ENCODE data around the gene DUSP7.

The DUSP7 gene

GRCh38 chr3:52010431-52010830 lies 45.9 kb downstream of the DUSP7 start:
- TF ChIP-seq SIN3A (IDR thresholded peaks at IDR 0.05; ENCODE audit: borderline replicate concordance, insufficient read depth, low read length) (no peak), FOXP2 (optimal IDR thresholded peaks at IDR 0.05; ENCODE audit: borderline replicate concordance, extremely low read depth, extremely low read length, insufficient read depth) (no peak), POLR2AphosphoS5 (IDR thresholded peaks at IDR 0.05; ENCODE audit: low read depth, low read length) (no peak), REST (IDR thresholded peaks at IDR 0.05; ENCODE audit: insufficient read depth in 1 of 2, low read depth in 2 of 2, low read length in 2 of 2) (no peak), TAF1 (IDR thresholded peaks at IDR 0.05; ENCODE audit: borderline replicate concordance, insufficient read depth, low read length) (no peak)

- TF ChIP-seq REST (IDR thresholded peaks at IDR 0.05; ENCODE audit: insufficient read depth in 1 of 2, low read depth in 2 of 2, low read length in 2 of 2) (no peak), SIN3A (IDR thresholded peaks at IDR 0.05; ENCODE audit: borderline replicate concordance, insufficient read depth, low read length) (no peak), FOXP2 (optimal IDR thresholded peaks at IDR 0.05; ENCODE audit: borderline replicate concordance, extremely low read depth, extremely low read length, insufficient read depth) (no peak), TAF1 (IDR thresholded peaks at IDR 0.05; ENCODE audit: borderline replicate concordance, insufficient read depth, low read length) (no peak), POLR2AphosphoS5 (IDR thresholded peaks at IDR 0.05; ENCODE audit: low read depth, low read length) (no peak)
Measured at GRCh38 chr3:52007291-52007690, 49.1 kb downstream of the DUSP7 start.

GRCh38 chr3:52006820-52007133 lies 49.6 kb downstream of the DUSP7 start:
- no peak for TF ChIP-seq TAF1 (IDR thresholded peaks at IDR 0.05; ENCODE audit: borderline replicate concordance, insufficient read depth, low read length)
- TF ChIP-seq SIN3A (IDR thresholded peaks at IDR 0.05; ENCODE audit: borderline replicate concordance, insufficient read depth, low read length), result no peak
- no peak for TF ChIP-seq REST (IDR thresholded peaks at IDR 0.05; ENCODE audit: insufficient read depth in 1 of 2, low read depth in 2 of 2, low read length in 2 of 2)
- no peak for TF ChIP-seq POLR2AphosphoS5 (IDR thresholded peaks at IDR 0.05; ENCODE audit: low read depth, low read length)
- no peak for TF ChIP-seq FOXP2 (optimal IDR thresholded peaks at IDR 0.05; ENCODE audit: borderline replicate concordance, extremely low read depth, extremely low read length, insufficient read depth)

- TF ChIP-seq POLR2AphosphoS5 (IDR thresholded peaks at IDR 0.05; ENCODE audit: low read depth, low read length), result no peak
- no peak for TF ChIP-seq FOXP2 (optimal IDR thresholded peaks at IDR 0.05; ENCODE audit: borderline replicate concordance, extremely low read depth, extremely low read length, insufficient read depth)
- no peak for TF ChIP-seq REST (IDR thresholded peaks at IDR 0.05; ENCODE audit: insufficient read depth in 1 of 2, low read depth in 2 of 2, low read length in 2 of 2)
- TF ChIP-seq SIN3A (IDR thresholded peaks at IDR 0.05; ENCODE audit: borderline replicate concordance, insufficient read depth, low read length), result no peak
- no peak for TF ChIP-seq TAF1 (IDR thresholded peaks at IDR 0.05; ENCODE audit: borderline replicate concordance, insufficient read depth, low read length)
Measured at GRCh38 chr3:52006017-52006819, 50.2 kb downstream of the DUSP7 start.
